Measurements from ENCODE around the gene LZTS2. TPM values are rescaled to one million over a fixed set of nuclear protein-coding genes. Genes with fewer than 3 reads are reported as not detected.

LZTS2 gene
- total and polyA plus RNA-seq, 5 donors, result 42.5 to 66.4 (median 47.6) TPM

- intact Hi-C loops (cut with DNase I), result no loop called here
- H3K9me3 ChIP-seq (ENCODE audit: control insufficient read depth, low read length), result no peaks in the 10 kb centered on the region
- WGBS, result 13% methylated on average over 62 of the region's 62 CpGs
- H3K27ac ChIP-seq (ENCODE audit: low read length), result no peak overlapping the region
- DNase-seq (no peak), ATAC-seq (no peak)
- no peaks in the 10 kb centered on the region for H3K27me3 ChIP-seq (ENCODE audit: control insufficient read depth, insufficient read depth)
- H3K4me1 ChIP-seq (ENCODE audit: control insufficient read depth, insufficient read depth, low read length), result no peaks in the 10 kb centered on the region
- H3K4me3 ChIP-seq (ENCODE audit: low read length), result no peak overlapping the region
Observed at GRCh38 chr10:101047961-101048892, 48.6 kb downstream of the LZTS2 start.

- H3K4me3 ChIP-seq (ENCODE audit: low read length), result no peak overlapping the region
- 13% methylated on average over 42 of the region's 42 CpGs for WGBS
- DNase-seq, result peak; percentile 48 to 84 (median 81)
Observed at GRCh38 chr10:101050208-101051069, 50.8 kb downstream of the LZTS2 start.

GRCh38 chr10:101052285-101052684 lies 52.7 kb downstream of the LZTS2 start:
- intact Hi-C loops (cut with DNase I), result no loop called here
- 88% methylated on average over 3 of the region's 3 CpGs for WGBS
- Histone ChIP-seq H3K9me3 (ENCODE audit: control insufficient read depth, low read length) (no peaks in the 10 kb centered on the region), H3K27ac (ENCODE audit: low read length) (no peak overlapping the region), H3K4me1 (ENCODE audit: control insufficient read depth, insufficient read depth, low read length) (no peaks in the 10 kb centered on the region), H3K4me3 (ENCODE audit: low read length) (no peak overlapping the region), H3K27me3 (ENCODE audit: control insufficient read depth, insufficient read depth) (no peaks in the 10 kb centered on the region)
- ATAC-seq, result no peak
- DNase-seq, result no peak

More at GRCh38 chr10:101050208-101051069, 50.8 kb downstream of the LZTS2 start:
- Histone ChIP-seq H3K4me1 (ENCODE audit: control insufficient read depth, insufficient read depth, low read length) (no peaks in the 10 kb centered on the region), H3K9me3 (ENCODE audit: control insufficient read depth, low read length) (no peaks in the 10 kb centered on the region), H3K27me3 (ENCODE audit: control insufficient read depth, insufficient read depth) (no peaks in the 10 kb centered on the region), H3K27ac (ENCODE audit: low read length) (no peak overlapping the region)
- peak; percentile 51 to 67 for ATAC-seq
- intact Hi-C loops (cut with DNase I), result no loop called here

GRCh38 chr10:101053516-101053915 lies 53.9 kb downstream of the LZTS2 start:
- H3K4me1 ChIP-seq (ENCODE audit: control insufficient read depth, insufficient read depth, low read length), result no peaks in the 10 kb centered on the region
- ATAC-seq (no peak), DNase-seq (no peak)
- no peaks in the 10 kb centered on the region for H3K27me3 ChIP-seq (ENCODE audit: control insufficient read depth, insufficient read depth)
- no peak overlapping the region for H3K27ac ChIP-seq (ENCODE audit: low read length)
- H3K4me3 ChIP-seq (ENCODE audit: low read length), result no peak overlapping the region
- intact Hi-C loops (cut with DNase I), result no loop called here
- H3K9me3 ChIP-seq (ENCODE audit: control insufficient read depth, low read length), result no peaks in the 10 kb centered on the region

DNA sequence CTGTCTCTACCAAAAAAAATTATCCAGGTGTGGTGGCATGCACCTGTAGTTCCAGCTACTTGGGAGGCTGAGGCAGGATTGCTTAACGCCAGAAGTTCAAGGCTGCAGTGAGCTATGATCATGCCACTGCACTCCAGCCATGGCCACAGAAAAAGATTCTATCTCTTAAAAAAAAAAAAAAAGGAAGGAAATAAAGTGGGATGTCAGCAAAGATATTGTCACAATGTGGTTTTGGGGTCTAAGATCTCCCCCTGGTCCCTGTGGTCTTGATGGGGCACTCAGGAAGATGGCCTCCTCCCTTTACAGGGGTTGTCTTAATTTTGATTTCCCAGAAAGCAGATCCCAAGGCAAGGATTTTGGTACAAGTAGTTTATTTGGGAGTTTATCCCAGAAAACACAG lies 54.7 kb downstream of the LZTS2 start:
- intact Hi-C loops (cut with DNase I), result no loop called here
- DNase-seq (no peak), ATAC-seq (no peak)
- Histone ChIP-seq H3K4me3 (ENCODE audit: low read length) (no peak overlapping the region), H3K4me1 (ENCODE audit: control insufficient read depth, insufficient read depth, low read length) (no peaks in the 10 kb centered on the region), H3K9me3 (ENCODE audit: control insufficient read depth, low read length) (no peaks in the 10 kb centered on the region), H3K27me3 (ENCODE audit: control insufficient read depth, insufficient read depth) (no peaks in the 10 kb centered on the region), H3K27ac (ENCODE audit: low read length) (no peak overlapping the region)
- WGBS, result 85% methylated on average over 1 of the region's 1 CpG

DNA sequence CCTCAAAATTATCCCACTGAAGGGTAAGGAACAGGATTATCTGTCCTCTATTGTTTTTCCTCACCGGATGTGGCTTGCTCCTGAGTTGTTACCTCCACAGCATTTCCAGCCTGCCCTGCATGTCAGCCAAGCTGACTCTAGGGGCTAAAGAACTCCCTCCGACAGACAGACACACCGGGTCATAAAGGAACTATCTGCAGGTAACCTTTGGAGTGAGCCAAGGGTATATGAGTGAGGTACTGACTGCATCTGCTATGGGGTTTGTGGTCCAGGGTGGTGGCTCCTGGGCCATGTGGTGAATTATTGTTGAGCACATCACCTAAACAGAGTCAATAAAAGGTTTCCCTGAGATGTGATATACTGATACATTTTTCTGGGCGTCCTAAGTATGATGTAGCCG lies 55.3 kb downstream of the LZTS2 start:
- no peak overlapping the region for H3K27ac ChIP-seq (ENCODE audit: low read length)
- no peak for ATAC-seq
- no peak for DNase-seq
- no peaks in the 10 kb centered on the region for H3K4me1 ChIP-seq (ENCODE audit: control insufficient read depth, insufficient read depth, low read length)
- no peak overlapping the region for H3K4me3 ChIP-seq (ENCODE audit: low read length)
- no peaks in the 10 kb centered on the region for H3K9me3 ChIP-seq (ENCODE audit: control insufficient read depth, low read length)
- H3K27me3 ChIP-seq (ENCODE audit: control insufficient read depth, insufficient read depth), result no peaks in the 10 kb centered on the region
- 87% methylated on average over 5 of the region's 5 CpGs for whole genome bisulfite sequencing
- intact Hi-C loops (cut with DNase I), result no loop called here

DNA sequence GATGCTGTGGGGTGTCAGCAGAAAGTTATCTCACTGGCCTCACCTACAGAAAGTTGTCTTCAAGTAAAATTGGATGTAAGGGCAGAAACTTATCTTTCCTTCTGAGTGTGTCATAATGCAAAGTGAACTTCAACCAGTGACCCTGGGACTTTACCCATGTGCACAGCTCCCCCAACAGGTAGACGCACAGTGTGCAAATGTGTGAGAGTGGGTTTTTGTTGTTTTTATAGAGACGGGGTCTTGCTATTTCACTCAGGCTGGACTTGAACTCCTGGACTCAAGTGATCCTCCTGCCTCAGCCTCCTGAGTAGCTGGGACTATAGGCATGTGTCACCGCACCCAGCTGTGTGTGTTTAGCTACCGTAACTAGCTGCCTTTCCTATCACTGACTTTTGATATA lies 55.8 kb downstream of the LZTS2 start:
- 79% methylated on average over 4 of the region's 4 CpGs for WGBS
- no peaks in the 10 kb centered on the region for H3K4me1 ChIP-seq (ENCODE audit: control insufficient read depth, insufficient read depth, low read length)
- DNase-seq, result no peak
- ATAC-seq, result no peak
- no peak overlapping the region for H3K27ac ChIP-seq (ENCODE audit: low read length)
- intact Hi-C loops (cut with DNase I), result no loop called here
- H3K9me3 ChIP-seq (ENCODE audit: control insufficient read depth, low read length), result no peaks in the 10 kb centered on the region
- no peaks in the 10 kb centered on the region for H3K27me3 ChIP-seq (ENCODE audit: control insufficient read depth, insufficient read depth)
- H3K4me3 ChIP-seq (ENCODE audit: low read length), result no peak overlapping the region

GRCh38 chr10:101056365-101057151 lies 57.0 kb downstream of the LZTS2 start:
- Histone ChIP-seq H3K27me3 (ENCODE audit: control insufficient read depth, insufficient read depth) (no peaks in the 10 kb centered on the region), H3K9me3 (ENCODE audit: control insufficient read depth, low read length) (no peaks in the 10 kb centered on the region), H3K4me1 (ENCODE audit: control insufficient read depth, insufficient read depth, low read length) (no peaks in the 10 kb centered on the region), H3K27ac (ENCODE audit: low read length) (no peak overlapping the region), H3K4me3 (ENCODE audit: low read length) (no peak overlapping the region)
- ATAC-seq, result no peak
- no peak for DNase-seq
- intact Hi-C loops (cut with DNase I), result no loop called here
- 95% methylated on average over 4 of the region's 4 CpGs for WGBS

All from right cardiac atrium (tissue), 5 donors.